Activated CD8-positive, alpha-beta memory T cell treated with anti-CD3 and anti-CD28 coated beads for 4 hours (primary cell): Measurements from ENCODE around the gene FLOT1.
"Not testable (repeated sequence)": the region's sequence is repeated elsewhere in the genome, so short reads cannot be mapped to it uniquely, and the experiment has no call there.

ENCODE experiments used
- DNase-seq, 2 donors: peaks; one replicate each; pipeline ENCODE4 v3.0.0-alpha.2; 2020; ENCODE audit warnings: low read depth in 2 of 2

Gene FLOT1

GRCh38 chr6:30723159-30723842 lies 19.2 kb downstream of the FLOT1 start:
- not testable (repeated sequence) for DNase-seq

DNA sequence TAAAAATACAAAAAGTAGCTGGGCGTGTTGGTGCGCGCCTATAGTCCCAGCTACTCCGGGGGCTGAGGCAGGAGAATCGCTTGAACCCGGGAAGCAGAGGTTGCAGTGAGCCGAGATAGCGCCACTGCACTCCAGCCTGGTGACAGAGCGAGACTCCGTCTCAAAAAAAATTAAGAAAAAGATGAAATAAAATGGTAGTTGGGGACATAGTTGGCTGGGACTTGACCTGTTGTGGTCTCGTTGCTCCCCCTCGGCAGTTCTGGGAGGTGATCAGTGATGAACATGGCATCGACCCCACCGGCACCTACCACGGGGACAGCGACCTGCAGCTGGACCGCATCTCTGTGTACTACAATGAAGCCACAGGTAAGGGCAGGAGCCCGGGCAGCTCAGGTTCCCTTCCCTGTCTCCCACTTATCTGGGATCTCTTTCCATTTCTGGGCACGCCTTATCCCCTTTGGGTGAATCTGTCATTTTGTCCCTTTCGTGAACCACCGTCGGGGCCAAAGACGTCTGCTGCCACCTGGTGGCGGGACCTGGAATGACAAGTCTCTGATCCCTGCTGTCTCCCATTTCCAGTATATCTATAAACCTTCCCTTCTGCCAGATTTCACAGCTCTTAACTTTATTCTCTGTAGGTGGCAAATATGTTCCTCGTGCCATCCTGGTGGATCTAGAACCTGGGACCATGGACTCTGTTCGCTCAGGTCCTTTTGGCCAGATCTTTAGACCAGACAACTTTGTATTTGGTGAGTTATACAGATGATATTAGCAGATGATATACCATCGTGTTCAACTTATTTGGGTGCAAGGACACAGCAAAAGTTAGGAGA lies 20.0 kb downstream of the FLOT1 start:
- peak; percentile 62 to 75 for DNase-seq

DNA sequence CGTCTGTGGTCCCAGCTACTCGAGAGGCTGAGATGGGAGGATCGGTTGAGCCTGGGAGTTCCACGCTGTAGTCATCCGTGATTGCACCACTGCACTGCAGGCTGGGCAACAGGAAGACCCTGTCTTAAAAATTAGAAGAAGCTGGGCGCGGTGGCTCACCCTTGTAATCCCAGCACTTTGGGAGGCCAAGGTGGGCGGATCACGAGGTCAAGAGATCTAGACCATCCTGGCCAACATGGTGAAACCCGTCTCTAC lies 20.5 kb downstream of the FLOT1 start:
- not testable (repeated sequence) for DNase-seq

DNA sequence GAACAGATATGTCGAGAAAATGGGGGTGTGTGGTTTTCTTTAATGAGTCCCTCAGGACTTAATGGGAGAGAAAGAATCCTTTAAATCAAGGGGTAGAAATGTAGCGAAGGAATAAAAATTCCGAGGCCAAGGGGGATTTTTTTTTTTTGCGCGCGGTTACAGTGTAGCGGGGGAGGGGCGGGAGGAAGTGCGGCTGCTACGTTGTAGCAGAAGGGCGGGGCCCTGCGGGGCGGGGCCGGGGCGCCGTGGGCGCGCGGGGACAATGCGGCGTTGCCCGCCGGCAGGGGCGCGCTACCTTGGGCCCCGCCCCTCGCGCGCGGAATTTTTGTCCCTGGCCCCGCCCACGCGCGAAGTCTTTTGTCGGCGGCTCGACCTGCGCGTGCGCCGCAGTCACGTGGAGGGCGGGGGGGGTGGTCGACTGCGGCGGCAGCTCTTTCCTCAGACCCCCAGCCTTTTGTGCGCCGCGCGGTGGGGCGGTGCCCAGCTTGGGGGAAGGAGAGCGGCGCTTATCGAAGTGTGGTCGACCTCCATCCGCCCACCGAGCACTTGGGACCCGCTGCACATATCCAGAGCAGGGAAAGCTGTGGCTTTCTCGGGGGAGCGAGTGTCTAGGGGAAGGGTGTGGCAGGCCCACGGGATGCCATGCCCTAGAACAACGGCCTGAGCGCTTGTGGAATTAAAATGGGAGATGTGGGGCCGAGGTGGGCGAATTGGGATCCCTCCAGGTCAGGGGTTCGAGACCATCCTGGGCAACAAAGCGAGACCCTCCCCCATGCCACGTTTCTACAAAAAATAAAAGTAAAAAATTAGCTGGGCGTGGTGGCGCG lies 21.1 kb downstream of the FLOT1 start:
- peak; percentile 92 to 95 for DNase-seq

GRCh38 chr6:30720738-30721197 lies 21.7 kb downstream of the FLOT1 start:
- DNase-seq, result peak; percentile 14 to 44

- peak; percentile 86 to 89 for DNase-seq
Measured at GRCh38 chr6:30719791-30720737, 22.4 kb downstream of the FLOT1 start, which contains the start of gene TUBB. Gene TUBB (plus strand): TSS chr6:30720352. CDS start chr6:30720507, 155 bp downstream.

DNA sequence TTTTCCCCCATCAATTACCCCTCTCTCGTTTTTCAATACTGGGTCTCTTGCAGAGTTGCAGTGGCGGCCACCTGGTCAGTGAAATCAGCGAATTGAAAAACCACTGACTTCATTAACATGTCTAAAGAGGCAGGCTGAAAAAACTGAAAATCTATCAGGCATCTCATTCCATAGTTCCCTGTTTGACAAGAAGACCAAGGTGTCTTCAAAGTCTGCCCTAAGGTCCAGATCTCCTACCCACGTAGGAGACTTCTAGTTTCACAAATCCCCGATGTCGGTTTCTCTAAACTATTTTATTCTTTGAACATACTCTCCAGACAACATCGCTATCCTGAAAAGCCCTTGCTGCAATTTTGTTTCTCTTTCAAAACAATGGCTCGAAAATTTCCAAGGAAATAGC lies 23.1 kb downstream of the FLOT1 start:
- no peak for DNase-seq

DNA sequence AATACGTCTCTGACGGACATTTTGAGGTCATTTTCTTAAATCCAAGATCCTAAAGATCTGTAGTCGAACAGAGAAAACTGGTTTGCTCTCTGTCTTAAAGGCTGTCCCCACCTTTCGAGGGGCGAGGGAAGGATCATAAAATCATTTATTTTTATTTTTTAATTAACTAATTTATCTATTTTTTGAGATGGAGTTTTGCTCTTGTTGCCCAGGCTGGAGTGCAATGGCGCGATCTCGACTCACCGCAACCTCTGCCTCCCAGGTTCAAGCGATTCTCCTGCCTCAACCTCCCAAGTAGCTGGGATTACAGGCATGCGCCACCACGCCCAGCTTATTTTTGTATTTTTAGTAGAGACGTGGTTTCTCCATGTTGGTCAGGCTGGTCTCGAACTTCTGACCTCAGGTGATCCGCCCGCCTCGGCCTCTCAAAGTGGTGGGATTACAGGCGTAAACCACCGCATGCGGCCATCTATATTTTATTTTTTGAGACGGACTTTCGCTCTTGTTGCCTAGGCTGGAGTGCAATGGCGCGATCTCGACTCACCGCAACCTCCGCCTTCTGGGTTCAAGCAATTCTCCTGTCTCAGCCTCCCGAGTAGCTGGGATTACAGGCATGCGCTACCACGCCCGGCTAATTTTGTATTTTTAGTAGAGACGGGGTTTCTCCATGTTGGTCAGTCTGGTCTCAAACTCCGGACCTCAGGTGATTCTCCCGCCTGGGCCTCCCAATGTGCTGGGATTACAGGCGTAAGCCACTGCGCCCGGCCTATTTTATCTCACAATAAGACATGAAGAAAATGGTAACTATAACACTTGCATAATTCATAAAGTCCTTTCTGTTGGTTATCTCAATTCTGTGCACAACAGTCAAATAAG lies 24.4 kb downstream of the FLOT1 start:
- not testable (repeated sequence) for DNase-seq

- peak; percentile 98 to 99 for DNase-seq
Measured at GRCh38 chr6:30717129-30717844, 25.2 kb downstream of the FLOT1 start, which contains the start of gene MDC1. Gene MDC1 (minus strand): TSS chr6:30717281. CDS start chr6:30715175, 2,106 bp downstream.

DNA sequence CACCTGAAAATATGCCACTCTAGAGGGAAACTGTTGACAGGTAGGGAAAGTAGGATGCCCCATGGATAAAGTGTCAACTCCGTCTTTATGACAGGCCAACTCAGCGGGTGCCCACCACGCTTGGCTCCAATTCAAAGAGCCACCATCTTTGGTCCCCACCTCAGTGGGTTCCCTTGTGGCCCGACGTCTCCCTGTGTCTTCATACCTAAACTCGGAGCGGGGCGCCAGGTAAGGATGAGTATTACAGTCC lies 25.7 kb downstream of the FLOT1 start:
- DNase-seq, result no peak

- no peak for DNase-seq
Measured at GRCh38 chr6:30714263-30714662, 28.2 kb downstream of the FLOT1 start.

DNA sequence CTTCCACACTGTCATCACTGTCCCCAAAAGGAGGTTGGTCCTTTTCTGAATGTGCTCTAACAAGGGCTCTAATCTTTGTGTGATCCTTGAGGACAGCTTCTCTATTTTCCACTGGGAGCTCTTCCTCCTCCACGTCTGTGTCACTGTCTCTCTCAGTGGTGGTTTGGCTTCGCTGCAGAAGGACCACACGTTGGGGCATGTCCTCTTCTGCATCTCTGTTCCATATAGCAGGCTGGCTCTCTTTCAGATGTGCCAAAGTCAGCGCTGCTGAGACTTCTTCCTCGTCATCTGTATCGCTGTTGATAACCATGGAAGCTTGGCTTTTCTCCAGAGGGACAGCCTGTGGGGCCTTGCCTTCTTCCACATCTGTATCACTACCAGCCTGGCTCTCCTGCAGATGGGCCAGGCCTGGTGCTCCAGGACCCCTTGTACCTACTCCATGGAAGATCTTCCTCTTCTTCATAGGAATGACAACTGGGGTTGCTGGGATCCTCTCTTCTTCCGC lies 30.0 kb downstream of the FLOT1 start:
- DNase-seq, result no peak

- DNase-seq, result no peak
Measured at GRCh38 chr6:30711758-30712380, 30.6 kb downstream of the FLOT1 start.

- DNase-seq, result no peak
Measured at GRCh38 chr6:30709101-30709868, 33.2 kb downstream of the FLOT1 start.

- DNase-seq, result no peak
Measured at GRCh38 chr6:30707281-30707850, 35.1 kb downstream of the FLOT1 start.

DNA sequence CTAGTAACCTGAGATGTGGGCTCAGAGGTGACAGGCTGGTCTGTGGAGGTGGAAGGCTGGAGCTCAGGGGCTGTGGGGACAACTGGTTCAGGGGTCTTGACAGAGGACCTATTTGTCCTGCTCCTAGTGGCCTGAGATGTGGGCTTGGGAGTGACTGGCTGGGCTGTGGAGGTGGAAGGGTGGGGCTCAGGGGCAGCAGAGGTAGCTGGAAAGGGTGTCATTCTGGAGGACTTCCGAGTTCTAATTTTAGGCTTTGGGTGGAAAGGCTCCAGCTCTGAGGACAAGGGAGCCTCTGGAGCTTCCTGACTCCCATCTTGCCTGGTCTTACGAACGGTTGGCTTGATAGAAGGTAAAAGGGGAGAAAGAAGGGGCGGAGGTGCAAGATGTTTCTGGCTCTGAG lies 36.9 kb downstream of the FLOT1 start:
- no peak for DNase-seq

DNA sequence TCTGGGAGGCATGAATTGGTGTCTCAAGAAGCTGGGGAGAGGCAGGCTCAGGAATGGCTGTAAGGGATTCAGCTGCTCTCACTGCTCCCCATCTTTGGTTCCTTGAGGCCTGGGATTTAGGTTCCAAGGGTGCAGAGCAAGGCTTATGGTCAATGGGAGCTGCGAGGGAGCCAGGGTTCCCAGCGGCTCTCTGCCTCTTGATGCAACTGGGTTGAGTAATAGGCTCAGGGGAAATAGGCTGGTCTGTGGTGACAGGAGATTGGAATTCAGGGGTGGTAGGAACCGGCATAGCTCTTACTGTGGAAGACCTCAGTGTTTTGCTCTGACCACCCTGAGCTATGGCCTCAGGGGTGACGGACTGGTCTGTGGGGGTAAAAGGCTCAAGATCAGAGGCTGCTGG lies 38.7 kb downstream of the FLOT1 start:
- DNase-seq, result no peak

- DNase-seq, result no peak
Measured at GRCh38 chr6:30703011-30703410, 39.5 kb downstream of the FLOT1 start.
